Neural cell (in vitro differentiated cells): ENCODE measurements around the gene AGBL3.

Source experiments
- EZH2 ChIP-seq: fragments of 200-600, 300-800 bp; shearing (Covaris generic), sonication (generic); IDR thresholded peaks from 2 replicates; pipeline ENCODE4 v1.6.1; 2014; ENCODE audit warnings: antibody characterized with exemption, low read length, borderline replicate concordance, mild to moderate bottlenecking; ENCODE audit not compliant: insufficient read depth, poor library complexity, severe bottlenecking
- TF ChIP-seq, protein P1 (sequence below): fragments of 450-650 bp; IDR thresholded peaks from 2 replicates; pipeline ENCODE4 v1.5.1; 2014; ENCODE audit warnings: antibody characterized with exemption, mild to moderate bottlenecking, moderate library complexity; ENCODE audit not compliant: poor library complexity, severe bottlenecking

- TF ChIP-seq EZH2 = no peak
- TF ChIP-seq, protein P1, sequence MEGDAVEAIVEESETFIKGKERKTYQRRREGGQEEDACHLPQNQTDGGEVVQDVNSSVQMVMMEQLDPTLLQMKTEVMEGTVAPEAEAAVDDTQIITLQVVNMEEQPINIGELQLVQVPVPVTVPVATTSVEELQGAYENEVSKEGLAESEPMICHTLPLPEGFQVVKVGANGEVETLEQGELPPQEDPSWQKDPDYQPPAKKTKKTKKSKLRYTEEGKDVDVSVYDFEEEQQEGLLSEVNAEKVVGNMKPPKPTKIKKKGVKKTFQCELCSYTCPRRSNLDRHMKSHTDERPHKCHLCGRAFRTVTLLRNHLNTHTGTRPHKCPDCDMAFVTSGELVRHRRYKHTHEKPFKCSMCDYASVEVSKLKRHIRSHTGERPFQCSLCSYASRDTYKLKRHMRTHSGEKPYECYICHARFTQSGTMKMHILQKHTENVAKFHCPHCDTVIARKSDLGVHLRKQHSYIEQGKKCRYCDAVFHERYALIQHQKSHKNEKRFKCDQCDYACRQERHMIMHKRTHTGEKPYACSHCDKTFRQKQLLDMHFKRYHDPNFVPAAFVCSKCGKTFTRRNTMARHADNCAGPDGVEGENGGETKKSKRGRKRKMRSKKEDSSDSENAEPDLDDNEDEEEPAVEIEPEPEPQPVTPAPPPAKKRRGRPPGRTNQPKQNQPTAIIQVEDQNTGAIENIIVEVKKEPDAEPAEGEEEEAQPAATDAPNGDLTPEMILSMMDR = no peak
These were observed 90.6 kb downstream of the AGBL3 start for GRCh38 chr7:135076882-135077281.
